Thyroid gland (tissue), 4 donors: ENCODE data around the gene TAS2R41.

Experiments used
- CTCF ChIP-seq, 6 experiments: fragments of 200-600 bp in 3 of 6; fragments of 450-650 bp in 3 of 6; sonication (generic) in 3 of 6; IDR thresholded peaks; one replicate each; pipeline ENCODE4 v1.5.1; 2016 to 2019; ENCODE audit warnings: antibody characterized with exemption in 6 of 6, mild to moderate bottlenecking in 2 of 6, inconsistent platforms in 1 of 6, moderate library complexity in 1 of 6
- POLR2A ChIP-seq, 2 donors: fragments of 450-650 bp; IDR thresholded peaks; one replicate each; pipeline ENCODE4 v1.6.1; 2017; ENCODE audit warnings: antibody characterized with exemption in 2 of 2, mild to moderate bottlenecking in 2 of 2, moderate library complexity in 1 of 2

GRCh38 chr7:143434660-143435059, 43.0 kb upstream of the TAS2R41 start:
- TF ChIP-seq CTCF (IDR thresholded peaks at IDR 0.05) (no peak), POLR2A (IDR thresholded peaks at IDR 0.05) (no peak)
